ENCODE results near the gene OR2T11.

OR2T11 gene

DNA sequence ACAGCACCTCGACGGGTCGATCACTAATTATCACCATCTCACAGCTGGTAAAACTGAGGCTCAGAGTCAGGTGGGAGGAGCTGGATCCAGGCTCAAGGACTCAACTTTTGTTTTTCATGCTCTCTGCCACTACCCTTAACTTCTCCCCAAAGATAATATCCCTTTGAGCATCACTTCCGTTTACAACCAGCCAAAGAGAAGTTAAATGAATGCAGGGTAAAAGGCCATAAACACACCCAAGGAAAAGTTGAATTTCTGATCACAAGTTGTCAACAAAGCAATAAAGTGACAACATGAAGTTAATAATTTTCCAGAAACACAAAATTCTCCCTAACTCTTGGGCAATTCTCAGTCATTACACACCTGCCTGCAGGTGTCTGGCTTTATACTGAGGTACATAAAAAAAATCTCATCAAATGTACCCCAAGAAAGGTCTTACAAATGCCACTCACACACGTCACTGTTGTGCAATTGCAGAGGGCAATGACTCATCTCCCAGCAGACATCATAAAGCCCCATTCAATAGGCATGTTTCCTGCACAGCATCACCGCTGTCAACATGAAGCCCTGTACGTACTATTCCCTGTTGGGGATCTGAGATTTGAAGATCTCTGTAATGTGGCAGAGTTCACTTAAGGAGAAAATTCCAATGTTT is 3.4 kb downstream of the OR2T11 start:
- ChIA-PET CTCF (no interaction called here), POLR2A (no interaction called here)
- H3K4me3 ChIP-seq (ENCODE audit: low read depth, low read length) = no peak overlapping the region
- TF ChIP-seq, protein P1, sequence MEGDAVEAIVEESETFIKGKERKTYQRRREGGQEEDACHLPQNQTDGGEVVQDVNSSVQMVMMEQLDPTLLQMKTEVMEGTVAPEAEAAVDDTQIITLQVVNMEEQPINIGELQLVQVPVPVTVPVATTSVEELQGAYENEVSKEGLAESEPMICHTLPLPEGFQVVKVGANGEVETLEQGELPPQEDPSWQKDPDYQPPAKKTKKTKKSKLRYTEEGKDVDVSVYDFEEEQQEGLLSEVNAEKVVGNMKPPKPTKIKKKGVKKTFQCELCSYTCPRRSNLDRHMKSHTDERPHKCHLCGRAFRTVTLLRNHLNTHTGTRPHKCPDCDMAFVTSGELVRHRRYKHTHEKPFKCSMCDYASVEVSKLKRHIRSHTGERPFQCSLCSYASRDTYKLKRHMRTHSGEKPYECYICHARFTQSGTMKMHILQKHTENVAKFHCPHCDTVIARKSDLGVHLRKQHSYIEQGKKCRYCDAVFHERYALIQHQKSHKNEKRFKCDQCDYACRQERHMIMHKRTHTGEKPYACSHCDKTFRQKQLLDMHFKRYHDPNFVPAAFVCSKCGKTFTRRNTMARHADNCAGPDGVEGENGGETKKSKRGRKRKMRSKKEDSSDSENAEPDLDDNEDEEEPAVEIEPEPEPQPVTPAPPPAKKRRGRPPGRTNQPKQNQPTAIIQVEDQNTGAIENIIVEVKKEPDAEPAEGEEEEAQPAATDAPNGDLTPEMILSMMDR (IDR thresholded peaks at IDR 0.05; ENCODE audit: insufficient read depth, low read length, missing control alignments) = no peak
- DNase-seq (ENCODE audit: low read depth, low spot score) = no peak

DNA sequence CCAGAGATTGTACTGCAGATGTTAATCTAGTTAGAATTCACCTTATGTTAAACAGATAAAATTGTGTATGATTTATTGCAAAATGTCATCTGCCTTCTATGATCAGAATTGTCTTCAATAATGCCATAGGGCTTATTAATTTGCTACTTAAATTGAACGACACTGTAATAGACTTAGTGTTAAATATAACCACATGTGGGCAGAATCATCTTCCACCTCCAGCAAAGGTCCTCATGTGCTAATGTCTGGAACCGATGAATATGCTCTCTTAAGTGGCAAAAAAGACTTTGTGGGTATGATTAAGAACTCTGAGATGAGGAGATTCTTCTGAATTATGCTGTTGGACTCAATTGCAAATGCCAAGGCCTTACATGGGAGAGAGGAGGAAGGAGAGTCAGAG is 4.3 kb downstream of the OR2T11 start:
- no peak for DNase-seq (ENCODE audit: low read depth, low spot score)
- ChIA-PET CTCF (no interaction called here), POLR2A (no interaction called here)
- TF ChIP-seq, protein P1 (IDR thresholded peaks at IDR 0.05; ENCODE audit: insufficient read depth, low read length, missing control alignments) = no peak
- no peak overlapping the region for H3K4me3 ChIP-seq (ENCODE audit: low read depth, low read length)

- ChIA-PET POLR2A (no interaction called here), CTCF (no interaction called here)
- TF ChIP-seq, protein P1 (IDR thresholded peaks at IDR 0.05; ENCODE audit: insufficient read depth, low read length, missing control alignments) = no peak
- no peak overlapping the region for H3K4me3 ChIP-seq (ENCODE audit: low read depth, low read length)
- DNase-seq (ENCODE audit: low read depth, low spot score) = no peak
Measured at GRCh38 chr1:248627971-248628844, 6.7 kb downstream of the OR2T11 start.

- H3K4me3 ChIP-seq (ENCODE audit: low read depth, low read length) = no peak overlapping the region
- TF ChIP-seq, protein P1 (IDR thresholded peaks at IDR 0.05; ENCODE audit: insufficient read depth, low read length, missing control alignments) = no peak
- CTCF ChIA-PET = no interaction called here
- POLR2A ChIA-PET = no interaction called here
- no peak for DNase-seq (ENCODE audit: low read depth, low spot score)
Measured at GRCh38 chr1:248625971-248626370, 8.9 kb downstream of the OR2T11 start.

GRCh38 chr1:248625166-248625565 is 9.7 kb downstream of the OR2T11 start:
- DNase-seq (ENCODE audit: low read depth, low spot score) = no peak
- TF ChIP-seq, protein P1 (IDR thresholded peaks at IDR 0.05; ENCODE audit: insufficient read depth, low read length, missing control alignments) = no peak
- CTCF ChIA-PET = no interaction called here
- H3K4me3 ChIP-seq (ENCODE audit: low read depth, low read length) = no peak overlapping the region
- POLR2A ChIA-PET = no interaction called here

DNA sequence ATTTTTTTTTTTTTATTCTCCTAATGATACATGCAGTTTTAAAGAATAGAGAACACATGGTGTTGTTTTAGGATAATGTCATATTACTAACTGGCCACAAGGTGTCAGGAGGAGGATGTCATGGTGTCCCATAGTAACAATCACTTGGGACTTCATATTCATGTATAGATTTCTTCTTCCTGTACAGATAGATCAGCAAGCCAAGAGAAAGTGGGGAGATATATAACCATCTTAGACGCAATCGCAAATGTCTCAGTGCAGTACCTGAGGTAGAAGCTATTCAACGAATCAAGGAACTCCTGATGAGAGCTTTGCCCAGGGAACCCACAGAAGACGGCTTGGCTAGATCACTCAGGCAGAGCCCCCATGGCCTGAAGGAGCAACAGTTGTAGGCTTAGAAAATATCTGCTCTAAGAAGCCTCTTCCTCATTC is 12.3 kb downstream of the OR2T11 start:
- TF ChIP-seq, protein P1 (IDR thresholded peaks at IDR 0.05; ENCODE audit: insufficient read depth, low read length, missing control alignments) = peak; percentile 12
- no peak for DNase-seq (ENCODE audit: low read depth, low spot score)
- ChIA-PET CTCF (interaction anchor here (3.2 kb wide), 1 partner anchor 183 kb away, joined by 19 read pairs; no protein-coding TSS in a partner anchor), POLR2A (no interaction called here)
- no peak overlapping the region for H3K4me3 ChIP-seq (ENCODE audit: low read depth, low read length)
